Neuronal stem cell (in vitro differentiated cells): ENCODE data around the gene AGBL4.

ENCODE experiments used
- DNase-seq: peaks from one replicate; pipeline ENCODE4 v3.0.0-alpha.2; 2013; ENCODE audit warnings: low spot score
- H2AFZ ChIP-seq: one replicate; pipeline ENCODE4 v1.6.1; 2013; ENCODE audit warnings: mild to moderate bottlenecking, low read length, inconsistent platforms
- H2AK5ac ChIP-seq: 2 replicates; pipeline ENCODE4 v1.6.1; 2013; ENCODE audit warnings: low read depth, mild to moderate bottlenecking, inconsistent platforms, low read length, moderate library complexity, mixed read lengths
- H2BK120ac ChIP-seq: 2 replicates; pipeline ENCODE4 v1.6.1; 2013; ENCODE audit warnings: low read depth, mild to moderate bottlenecking, inconsistent platforms, low read length, moderate library complexity, mixed read lengths
- H2BK12ac ChIP-seq: one replicate; pipeline ENCODE4 v1.6.1; 2013; ENCODE audit warnings: low read length, inconsistent platforms
- H2BK15ac ChIP-seq: 2 replicates; pipeline ENCODE4 v1.6.1; 2013; ENCODE audit warnings: mild to moderate bottlenecking, low read length, inconsistent platforms, mixed read lengths
- H2BK5ac ChIP-seq: one replicate; pipeline ENCODE4 v1.6.1; 2013; ENCODE audit warnings: inconsistent platforms, mild to moderate bottlenecking, low read length, moderate library complexity
- H3K14ac ChIP-seq: one replicate; pipeline ENCODE4 v1.6.1; 2013; ENCODE audit warnings: low read length, inconsistent platforms
- H3K18ac ChIP-seq: 2 replicates; pipeline ENCODE4 v1.6.1; 2013; ENCODE audit warnings: low read length, inconsistent platforms
- H3K23ac ChIP-seq: 2 replicates; pipeline ENCODE4 v1.6.1; 2013; ENCODE audit warnings: low read depth, mild to moderate bottlenecking, mixed read lengths, low read length, inconsistent platforms; ENCODE audit not compliant: poor library complexity
- H3K27ac ChIP-seq: replicated peaks from 3 replicates; pipeline ENCODE4 v1.5.1; 2013; ENCODE audit warnings: low read length, inconsistent platforms
- H3K27me3 ChIP-seq, 3 experiments: 2 replicates each; pipeline ENCODE4 v1.6.1; 2013; ENCODE audit warnings: low read length in 3 of 3, mild to moderate bottlenecking in 2 of 3, inconsistent platforms in 1 of 3, low read depth in 1 of 3, mixed read lengths in 1 of 3, moderate library complexity in 1 of 3; ENCODE audit not compliant: control insufficient read depth in 3 of 3, insufficient read depth in 3 of 3
- H3K36me3 ChIP-seq, 2 donors: replicated peaks in 1 of 2; 2 replicates each; pipeline ENCODE4 v1.6.1; 2013; ENCODE audit warnings: low read length in 2 of 2; ENCODE audit not compliant: control insufficient read depth in 2 of 2, insufficient read depth in 2 of 2
- H3K4ac ChIP-seq: 2 replicates; pipeline ENCODE4 v1.6.1; 2013; ENCODE audit warnings: inconsistent platforms, mild to moderate bottlenecking, low read length, moderate library complexity
- H3K4me1 ChIP-seq, 2 donors: 1 replicate in 1 of 2; 2 replicates in 1 of 2; pipeline ENCODE4 v1.6.1; 2013; ENCODE audit warnings: low read length in 2 of 2, low read depth in 1 of 2; ENCODE audit not compliant: control insufficient read depth in 2 of 2, insufficient read depth in 1 of 2
- H3K4me2 ChIP-seq: one replicate; pipeline ENCODE4 v1.6.1; 2013; ENCODE audit warnings: mild to moderate bottlenecking, low read length, inconsistent platforms; ENCODE audit not compliant: insufficient read depth, poor library complexity, severe bottlenecking
- H3K4me3 ChIP-seq, 2 donors: 2 replicates each; pipeline ENCODE4 v1.5.1; 2013; ENCODE audit warnings: low read length in 2 of 2, mild to moderate bottlenecking in 2 of 2, inconsistent platforms in 1 of 2, moderate library complexity in 1 of 2
- H3K79me1 ChIP-seq: one replicate; pipeline ENCODE4 v1.6.1; 2013; ENCODE audit warnings: low read depth, mild to moderate bottlenecking, inconsistent platforms, low read length, moderate library complexity
- H3K9ac ChIP-seq: one replicate; pipeline ENCODE4 v1.6.1; 2013; ENCODE audit warnings: mild to moderate bottlenecking, low read depth, low read length, inconsistent platforms; ENCODE audit not compliant: poor library complexity
- H3K9me3 ChIP-seq, 2 donors: replicated peaks in 1 of 2; 2 replicates each; pipeline versions ENCODE3 to v1.6.1; 2013; ENCODE audit warnings: low read length in 2 of 2, mild to moderate bottlenecking in 2 of 2, inconsistent platforms in 1 of 2, low read depth in 1 of 2, mixed read lengths in 1 of 2, moderate library complexity in 1 of 2; ENCODE audit not compliant: control insufficient read depth in 2 of 2, insufficient read depth in 1 of 2
- H4K8ac ChIP-seq: one replicate; pipeline ENCODE4 v1.6.1; 2013; ENCODE audit warnings: low read depth, mild to moderate bottlenecking, inconsistent platforms, low read length, moderate library complexity
- H4K91ac ChIP-seq: one replicate; pipeline ENCODE4 v1.6.1; 2013; ENCODE audit warnings: low read length, low read depth, mild to moderate bottlenecking, inconsistent platforms; ENCODE audit not compliant: poor library complexity
- WGBS, 2 donors: extraction: QIAGEN DNeasy Blood & Tissue Kit; methylation state at CpG; one replicate each; pipeline ENCODE4 v1.1.7; 2013; ENCODE audit warnings: missing lambda C conversion rate in 2 of 2, mixed read lengths in 1 of 2; ENCODE audit not compliant: insufficient read length in 2 of 2, insufficient replicate concordance in 1 of 2; ENCODE audit errors: extremely low coverage in 2 of 2; 5-methylcytosine and 5-hydroxymethylcytosine counted together

AGBL4 gene

DNA sequence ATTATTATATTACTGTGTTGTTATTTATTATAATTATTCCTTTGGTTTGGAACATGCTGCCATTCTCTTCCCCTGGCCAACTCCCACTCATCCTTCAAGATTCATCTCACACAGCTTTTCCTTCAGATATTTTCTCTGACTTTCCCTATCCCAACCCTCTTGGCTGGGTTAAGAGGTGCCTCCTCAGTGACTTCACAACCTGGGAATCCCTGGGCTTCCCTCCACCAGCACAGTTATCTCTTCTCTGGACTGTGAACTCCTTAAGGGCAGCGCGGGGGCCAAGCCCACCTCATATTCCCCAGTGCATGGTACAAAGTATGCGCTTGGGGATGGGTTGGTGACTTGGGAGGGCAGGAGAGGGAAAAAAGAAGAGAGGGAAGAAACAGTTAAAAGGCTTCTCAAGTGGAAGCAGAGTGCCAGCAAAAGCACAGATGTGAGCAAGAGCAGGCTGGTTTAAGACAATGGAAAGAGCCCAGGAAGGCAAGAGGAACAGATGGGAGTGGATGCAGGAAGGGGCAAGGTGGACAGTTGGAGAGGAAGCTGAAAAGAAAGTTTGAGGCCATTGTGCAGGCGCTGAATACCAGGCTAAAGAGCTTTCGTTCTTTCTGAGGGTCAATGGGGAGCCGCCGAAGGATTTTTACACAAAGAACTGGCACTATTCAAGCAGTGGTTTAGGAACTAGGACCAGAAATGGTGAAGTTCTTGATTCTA lies 1379.4 kb downstream of the AGBL4 start:
- peak overlapping the region; percentile 41 for H3K18ac ChIP-seq
- no peaks in the 10 kb centered on the region for H3K36me3 ChIP-seq
- H2BK120ac ChIP-seq = no peak overlapping the region
- peaks cover 0 to 14% of the 10 kb centered on the region in 2 donors for H3K4me1 ChIP-seq
- DNase-seq = peak; percentile 33
- H2AK5ac ChIP-seq = no peak overlapping the region
- no peak overlapping the region for H2BK12ac ChIP-seq
- no peak overlapping the region for H2BK5ac ChIP-seq
- peaks cover 0 to 2% (median 0%) of the 10 kb centered on the region in 3 experiments for H3K27me3 ChIP-seq
- no peaks in the 10 kb centered on the region for H3K79me1 ChIP-seq
- H3K4ac ChIP-seq = no peak overlapping the region
- H2AFZ ChIP-seq = peak overlapping the region; percentile 15
- H3K14ac ChIP-seq = no peak overlapping the region
- no peak overlapping the region for H3K9ac ChIP-seq
- H3K27ac ChIP-seq = peak overlapping the region; percentile 38
- no peak overlapping the region for H3K4me2 ChIP-seq
- H4K8ac ChIP-seq = no peak overlapping the region
- H3K9me3 ChIP-seq = no peaks in the 10 kb centered on the region
- no peak overlapping the region for H3K4me3 ChIP-seq
- H3K23ac ChIP-seq = no peak overlapping the region
- H2BK15ac ChIP-seq = no peak overlapping the region
- H4K91ac ChIP-seq = no peak overlapping the region
- WGBS, 2 donors = no CpG with 5 or more reads among the region's 7 CpGs

DNA sequence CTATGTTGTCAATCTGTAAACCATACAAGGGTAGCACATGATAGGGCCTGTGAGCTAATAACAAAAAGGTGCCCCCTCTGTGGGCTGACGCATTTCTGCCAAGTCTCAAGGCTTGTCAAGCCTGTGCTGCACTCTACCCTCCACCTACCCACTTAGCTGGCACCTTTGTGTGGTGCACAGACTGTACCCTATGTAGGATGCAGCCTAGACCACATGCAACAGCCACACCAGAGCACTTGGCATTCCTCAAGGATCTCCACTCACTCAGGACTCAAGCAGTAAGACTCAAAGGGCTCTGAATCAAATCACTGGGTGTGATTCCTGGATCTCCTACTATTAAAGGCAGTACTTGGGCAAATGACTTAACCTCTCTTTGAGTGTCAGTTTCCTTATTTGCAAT lies 1380.6 kb downstream of the AGBL4 start:
- peaks cover 0 to 2% (median 0%) of the 10 kb centered on the region in 3 experiments for H3K27me3 ChIP-seq
- H3K23ac ChIP-seq = no peak overlapping the region
- DNase-seq = no peak
- no peak overlapping the region for H3K18ac ChIP-seq
- H2AFZ ChIP-seq = no peak overlapping the region
- no peak overlapping the region for H4K91ac ChIP-seq
- peaks cover 0 to 14% of the 10 kb centered on the region in 2 donors for H3K4me1 ChIP-seq
- no peaks in the 10 kb centered on the region for H3K79me1 ChIP-seq
- no peak overlapping the region for H2BK5ac ChIP-seq
- no peak overlapping the region for H2BK120ac ChIP-seq
- H3K4ac ChIP-seq = no peak overlapping the region
- no peaks in the 10 kb centered on the region for H3K36me3 ChIP-seq
- no peak overlapping the region for H3K14ac ChIP-seq
- no peak overlapping the region for H2AK5ac ChIP-seq
- H4K8ac ChIP-seq = no peak overlapping the region
- no peak overlapping the region for H2BK12ac ChIP-seq
- H3K27ac ChIP-seq = no peak overlapping the region
- WGBS, 2 donors = no CpG with 5 or more reads among the region's 1 CpG
- no peaks in the 10 kb centered on the region for H3K9me3 ChIP-seq
- no peak overlapping the region for H3K4me2 ChIP-seq
- H2BK15ac ChIP-seq = no peak overlapping the region
- H3K4me3 ChIP-seq = no peak overlapping the region
- no peak overlapping the region for H3K9ac ChIP-seq

DNA sequence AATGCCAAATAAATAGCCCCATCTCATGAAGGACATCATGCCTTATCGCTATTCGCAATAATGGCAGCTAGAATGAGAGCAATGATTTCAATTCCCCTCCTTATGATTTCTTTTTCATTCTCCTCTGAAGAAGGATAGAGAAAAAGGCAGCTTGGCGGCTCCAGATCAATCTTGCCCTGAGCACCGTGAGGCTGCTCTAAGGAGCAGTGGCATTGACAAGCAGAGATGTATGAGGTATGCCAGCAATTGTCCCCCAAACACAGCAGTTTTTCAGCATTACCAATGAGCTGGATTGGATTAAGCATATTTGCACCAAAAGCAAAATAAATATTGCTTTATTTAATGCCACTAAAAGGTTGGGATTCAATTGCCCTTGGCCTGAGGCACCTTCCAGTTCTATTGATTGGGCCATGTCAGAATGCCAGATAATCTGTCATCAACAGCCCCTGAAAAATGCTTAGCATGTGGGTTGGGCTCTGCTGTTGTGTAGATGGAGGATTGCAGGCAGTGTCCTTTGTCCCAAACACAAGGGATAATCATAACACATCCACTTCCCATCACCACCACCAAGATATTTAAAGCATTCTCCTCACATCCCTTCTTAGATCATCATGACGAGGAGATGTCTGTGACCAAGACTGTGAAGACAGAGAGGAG lies 1382.8 kb downstream of the AGBL4 start:
- Histone ChIP-seq H2AFZ (no peak overlapping the region), H2BK5ac (no peak overlapping the region), H3K27me3 (peaks cover 0 to 4% (median 1%) of the 10 kb centered on the region in 3 experiments), H3K23ac (no peak overlapping the region), H3K36me3 (no peaks in the 10 kb centered on the region), H3K9ac (no peak overlapping the region), H3K4ac (no peak overlapping the region), H3K18ac (no peak overlapping the region), H2BK120ac (no peak overlapping the region), H3K4me1 (peaks cover 0 to 13% of the 10 kb centered on the region in 2 donors), H2BK12ac (no peak overlapping the region), H2AK5ac (no peak overlapping the region), H3K4me3 (no peak overlapping the region), H3K27ac (no peak overlapping the region), H4K91ac (no peak overlapping the region), H3K79me1 (no peaks in the 10 kb centered on the region), H4K8ac (no peak overlapping the region), H2BK15ac (no peak overlapping the region), H3K9me3 (no peaks in the 10 kb centered on the region), H3K4me2 (no peak overlapping the region), H3K14ac (no peak overlapping the region)
- no peak for DNase-seq
- no CpG with 5 or more reads among the region's 5 CpGs for WGBS, 2 donors

DNA sequence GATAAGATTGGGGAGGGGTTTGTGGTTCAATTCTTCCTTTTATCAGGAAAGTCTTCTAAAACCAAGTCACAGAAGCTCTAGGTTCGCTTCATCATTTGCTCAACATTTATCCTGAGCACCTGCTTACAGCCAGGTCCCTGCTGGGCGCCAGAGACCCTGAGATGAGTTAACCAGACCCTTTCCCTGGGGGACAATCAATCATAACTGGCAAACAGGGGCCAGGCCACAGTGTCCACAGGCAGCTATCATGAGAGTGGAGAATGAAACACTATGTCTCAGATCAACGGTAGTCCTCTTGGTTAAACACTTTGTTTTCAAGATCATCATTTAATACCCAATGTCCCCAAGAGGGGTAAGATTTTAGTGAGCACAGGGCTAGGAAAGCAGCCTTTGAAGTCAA lies 1393.9 kb downstream of the AGBL4 start:
- H2BK15ac ChIP-seq = no peak overlapping the region
- H3K27me3 ChIP-seq = peaks cover 0 to 17% (median 0%) of the 10 kb centered on the region in 3 experiments
- no peak overlapping the region for H3K14ac ChIP-seq
- no peak overlapping the region for H4K91ac ChIP-seq
- H2AFZ ChIP-seq = no peak overlapping the region
- H3K18ac ChIP-seq = no peak overlapping the region
- no peak overlapping the region for H2BK12ac ChIP-seq
- no peaks in the 10 kb centered on the region for H3K79me1 ChIP-seq
- H3K4me3 ChIP-seq = no peak overlapping the region
- H3K4ac ChIP-seq = no peak overlapping the region
- no peak for DNase-seq
- no peak overlapping the region for H3K4me2 ChIP-seq
- no CpG with 5 or more reads among the region's 3 CpGs for WGBS, 2 donors
- peaks cover 0 to 3% of the 10 kb centered on the region in 2 donors for H3K4me1 ChIP-seq
- no peak overlapping the region for H2AK5ac ChIP-seq
- H2BK120ac ChIP-seq = no peak overlapping the region
- no peaks in the 10 kb centered on the region for H3K36me3 ChIP-seq
- H4K8ac ChIP-seq = no peak overlapping the region
- no peak overlapping the region for H3K27ac ChIP-seq
- no peak overlapping the region for H3K9ac ChIP-seq
- no peak overlapping the region for H2BK5ac ChIP-seq
- no peak overlapping the region for H3K23ac ChIP-seq
- no peaks in the 10 kb centered on the region for H3K9me3 ChIP-seq
